HG02840 (cell line): ENCODE data around the gene CDK5RAP3.
A peak's percentile ranks its signal among the peaks of the same experiment; 100 is the strongest.
"Not testable (repeated sequence)": the region's sequence is repeated elsewhere in the genome, so short reads cannot be mapped to it uniquely, and the experiment has no call there.

Source experiments
- ATAC-seq: cut with Tn5 transposase; IDR thresholded peaks from one replicate; pipeline ENCODE4 v1.9.1; 2021; ENCODE audit warnings: mild to moderate bottlenecking, moderate library complexity, moderate number of reproducible peaks; ENCODE audit not compliant: unreplicated experiment, low FRiP score

CDK5RAP3 gene

GRCh38 chr17:47970725-47971499 lies at the start of gene CDK5RAP3:
TSS of gene CDK5RAP3 (plus strand) at chr17:47971113. CDS start at chr17:47971147, 34 bp downstream.
- ATAC-seq, result peak; percentile 94

GRCh38 chr17:47924785-47925677 lies 45.9 kb upstream of the CDK5RAP3 start:
- ATAC-seq, result no peak

- ATAC-seq, result no peak
Measured at GRCh38 chr17:47925678-47925988, 45.3 kb upstream of the CDK5RAP3 start.

GRCh38 chr17:47927821-47928400 lies 43.0 kb upstream of the CDK5RAP3 start:
- no peak for ATAC-seq

- no peak for ATAC-seq
Measured at GRCh38 chr17:47928415-47928814, 42.5 kb upstream of the CDK5RAP3 start.

- ATAC-seq, result no peak
Measured at GRCh38 chr17:47929218-47930000, 41.5 kb upstream of the CDK5RAP3 start.

- no peak for ATAC-seq
Measured at GRCh38 chr17:47931848-47932247, 39.1 kb upstream of the CDK5RAP3 start.

GRCh38 chr17:47934856-47935255 lies 36.1 kb upstream of the CDK5RAP3 start:
- ATAC-seq, result no peak

GRCh38 chr17:47935468-47935867 lies 35.4 kb upstream of the CDK5RAP3 start:
- not testable (repeated sequence) for ATAC-seq

GRCh38 chr17:47935961-47936360 lies 35.0 kb upstream of the CDK5RAP3 start:
- ATAC-seq, result no peak

- ATAC-seq, result no peak
Measured at GRCh38 chr17:47937941-47938340, 33.0 kb upstream of the CDK5RAP3 start.

- ATAC-seq, result peak; percentile 93
Measured at GRCh38 chr17:47941246-47942095, 29.4 kb upstream of the CDK5RAP3 start, which contains the start of gene PNPO. TSS of gene PNPO (plus strand) at chr17:47941571. CDS start at chr17:47941676, 105 bp downstream.

GRCh38 chr17:47942096-47942510 lies 28.8 kb upstream of the CDK5RAP3 start:
- ATAC-seq, result no peak

- ATAC-seq, result no peak
Measured at GRCh38 chr17:47942568-47942967, 28.3 kb upstream of the CDK5RAP3 start.

GRCh38 chr17:47945080-47945479 lies 25.8 kb upstream of the CDK5RAP3 start:
- ATAC-seq, result no peak

GRCh38 chr17:47945529-47946508 lies 25.1 kb upstream of the CDK5RAP3 start:
- ATAC-seq, result no peak

GRCh38 chr17:47946516-47946915 lies 24.4 kb upstream of the CDK5RAP3 start:
- no peak for ATAC-seq

- no peak for ATAC-seq
Measured at GRCh38 chr17:47946929-47947397, 23.9 kb upstream of the CDK5RAP3 start.
